Activated CD8-positive, alpha-beta memory T cell treated with anti-CD3 and anti-CD28 coated beads for 36 hours (primary cell): ENCODE data around the gene IFT27. TPM values are rescaled to one million over a fixed set of nuclear protein-coding genes. Genes with fewer than 3 reads are reported as not detected.
"Not testable (repeated sequence)": the region's sequence is repeated elsewhere in the genome, so short reads cannot be mapped to it uniquely, and the experiment has no call there.

ENCODE experiments used
- CTCF ChIA-PET: fragments of 350-600 bp; sonication (Branson Sonifier 250); formaldehyde crosslinking; loops from one replicate; lab custom pipeline; 2021; ENCODE audit warnings: antibody characterized with exemption; lab: Charles Lee
- POLR2A ChIA-PET: fragments of 350-600 bp; sonication (Branson Sonifier 250); formaldehyde crosslinking; loops from one replicate; lab custom pipeline; 2021; ENCODE audit warnings: antibody characterized with exemption; lab: Charles Lee
- total RNA-seq, 2 experiments: library from RNA; stranded (reverse); gene quantifications; one replicate each; pipeline ENCODE4 v1.2.3, GENCODE V29; 2021

The IFT27 gene
- total RNA-seq, 2 experiments from 2014 or later = 26.1 to 28.7 TPM

GRCh38 chr22:36734171-36735058, 41.5 kb downstream of the IFT27 start:
- CTCF ChIA-PET = no interaction called here
- POLR2A ChIA-PET = no interaction called here

GRCh38 chr22:36733271-36733670, 42.6 kb downstream of the IFT27 start:
- ChIA-PET CTCF (no interaction called here), POLR2A (no interaction called here)

- ChIA-PET CTCF (no interaction called here), POLR2A (no interaction called here)
Observed at GRCh38 chr22:36732609-36733008, 43.3 kb downstream of the IFT27 start.

- ChIA-PET POLR2A (no interaction called here), CTCF (no interaction called here)
Observed at GRCh38 chr22:36731916-36732315, 44.0 kb downstream of the IFT27 start.

GRCh38 chr22:36731321-36731720, 44.6 kb downstream of the IFT27 start:
- CTCF ChIA-PET, POLR2A ChIA-PET: not testable (repeated sequence)

- ChIA-PET POLR2A (no interaction called here), CTCF (no interaction called here)
Observed at GRCh38 chr22:36730176-36730858, 45.6 kb downstream of the IFT27 start.

GRCh38 chr22:36729321-36729720, 46.6 kb downstream of the IFT27 start:
- ChIA-PET CTCF (no interaction called here), POLR2A (no interaction called here)

GRCh38 chr22:36728505-36728904, 47.4 kb downstream of the IFT27 start:
- CTCF ChIA-PET = no interaction called here

GRCh38 chr22:36727927-36728488, 47.9 kb downstream of the IFT27 start:
- CTCF ChIA-PET = no interaction called here
- POLR2A ChIA-PET = no interaction called here

More at GRCh38 chr22:36728505-36728904, 47.4 kb downstream of the IFT27 start:
- POLR2A ChIA-PET = no interaction called here

- ChIA-PET CTCF (interaction anchor here (0.6 kb wide), 1 partner anchor 9 kb away, joined by 4 read pairs; no protein-coding TSS in a partner anchor), POLR2A (no interaction called here)
Observed at GRCh38 chr22:36727110-36727509, 48.8 kb downstream of the IFT27 start.

- CTCF ChIA-PET = no interaction called here
- POLR2A ChIA-PET = no interaction called here
Observed at GRCh38 chr22:36726007-36726380, 49.9 kb downstream of the IFT27 start.

- ChIA-PET CTCF (no interaction called here), POLR2A (no interaction called here)
Observed at GRCh38 chr22:36725366-36726006, 50.4 kb downstream of the IFT27 start.

- ChIA-PET POLR2A (no interaction called here), CTCF (no interaction called here)
Observed at GRCh38 chr22:36724836-36725235, 51.1 kb downstream of the IFT27 start.

- POLR2A ChIA-PET = interaction anchor here (1.2 kb wide), 1 partner anchor 194 kb away, joined by 3 read pairs; no protein-coding TSS in a partner anchor
- CTCF ChIA-PET = no interaction called here
Observed at GRCh38 chr22:36722055-36722454, 53.9 kb downstream of the IFT27 start.

GRCh38 chr22:36715647-36716046, 60.3 kb downstream of the IFT27 start:
- CTCF ChIA-PET = interaction anchor here (1.4 kb wide), 1 partner anchor 42 kb away, joined by 4 read pairs; no protein-coding TSS in a partner anchor
- POLR2A ChIA-PET = no interaction called here

GRCh38 chr22:36714110-36714509, 61.8 kb downstream of the IFT27 start:
- CTCF ChIA-PET = no interaction called here
- POLR2A ChIA-PET = no interaction called here

- CTCF ChIA-PET = no interaction called here
- POLR2A ChIA-PET = no interaction called here
Observed at GRCh38 chr22:36713436-36713835, 62.5 kb downstream of the IFT27 start.
